Gastroesophageal sphincter (tissue), 3 donors: ENCODE data around the gene CBR4.

Source experiments
- EP300 ChIP-seq: sonication (generic); formaldehyde crosslinking; IDR thresholded peaks from one replicate; pipeline ENCODE4 v1.6.1; 2017; ENCODE audit warnings: antibody characterized with exemption, mild to moderate bottlenecking
- POLR2A ChIP-seq, 2 donors: fragments of 450-650 bp; IDR thresholded peaks; one replicate each; pipeline ENCODE4 v1.6.1; 2017; ENCODE audit warnings: antibody characterized with exemption in 2 of 2, mild to moderate bottlenecking in 2 of 2, moderate library complexity in 1 of 2
- TF ChIP-seq, protein P1 (sequence below), 4 experiments: fragments of 200-600 bp in 2 of 4; fragments of 450-650 bp in 2 of 4; sonication (generic) in 1 of 4; IDR thresholded peaks; one replicate each; pipeline ENCODE4 v1.5.1; 2017 to 2019; ENCODE audit warnings: antibody characterized with exemption in 4 of 4, mild to moderate bottlenecking in 2 of 4, moderate library complexity in 2 of 4

DNA sequence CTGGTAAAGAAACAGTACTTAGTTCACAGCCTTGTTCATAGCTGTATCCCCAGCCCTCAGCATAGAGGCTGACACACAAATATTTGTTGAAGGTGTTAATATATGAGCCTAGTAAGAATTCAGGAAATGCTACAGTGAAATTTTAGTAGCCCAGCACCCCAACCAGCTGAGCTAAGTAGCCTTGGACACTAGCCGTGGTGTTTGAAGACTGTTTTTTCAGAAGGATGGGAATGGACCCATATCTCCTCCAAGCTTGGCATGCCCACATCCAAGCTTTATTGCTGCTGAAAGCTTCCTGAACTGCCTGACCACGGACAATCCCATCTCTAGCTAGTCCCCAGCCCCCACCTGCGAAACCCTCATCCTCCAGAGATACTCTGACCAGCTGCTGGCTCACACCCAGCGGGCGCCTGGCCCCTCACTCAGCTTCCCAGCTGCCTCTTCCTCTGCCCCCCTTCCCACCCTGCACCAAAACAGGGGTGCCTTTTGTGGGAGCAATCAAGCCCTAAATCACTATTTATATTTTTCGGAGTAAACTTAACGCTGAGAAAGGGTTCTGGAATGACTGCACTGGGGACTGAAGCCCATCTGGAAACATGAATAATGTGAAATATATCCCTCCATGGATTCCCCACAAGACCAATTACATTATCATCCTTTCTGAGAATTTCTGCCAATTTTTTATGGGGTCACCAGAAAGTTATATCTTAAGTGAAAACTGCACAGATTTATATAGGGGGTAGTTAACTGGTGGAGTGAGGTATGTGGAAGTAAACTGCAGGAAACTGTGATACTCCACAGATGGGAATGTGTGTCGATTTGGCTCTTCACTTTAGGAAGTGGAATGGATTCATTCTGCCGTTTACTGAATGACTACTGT lies 41.1 kb upstream of the CBR4 start:
- TF ChIP-seq EP300, result no peak
- TF ChIP-seq, protein P1, sequence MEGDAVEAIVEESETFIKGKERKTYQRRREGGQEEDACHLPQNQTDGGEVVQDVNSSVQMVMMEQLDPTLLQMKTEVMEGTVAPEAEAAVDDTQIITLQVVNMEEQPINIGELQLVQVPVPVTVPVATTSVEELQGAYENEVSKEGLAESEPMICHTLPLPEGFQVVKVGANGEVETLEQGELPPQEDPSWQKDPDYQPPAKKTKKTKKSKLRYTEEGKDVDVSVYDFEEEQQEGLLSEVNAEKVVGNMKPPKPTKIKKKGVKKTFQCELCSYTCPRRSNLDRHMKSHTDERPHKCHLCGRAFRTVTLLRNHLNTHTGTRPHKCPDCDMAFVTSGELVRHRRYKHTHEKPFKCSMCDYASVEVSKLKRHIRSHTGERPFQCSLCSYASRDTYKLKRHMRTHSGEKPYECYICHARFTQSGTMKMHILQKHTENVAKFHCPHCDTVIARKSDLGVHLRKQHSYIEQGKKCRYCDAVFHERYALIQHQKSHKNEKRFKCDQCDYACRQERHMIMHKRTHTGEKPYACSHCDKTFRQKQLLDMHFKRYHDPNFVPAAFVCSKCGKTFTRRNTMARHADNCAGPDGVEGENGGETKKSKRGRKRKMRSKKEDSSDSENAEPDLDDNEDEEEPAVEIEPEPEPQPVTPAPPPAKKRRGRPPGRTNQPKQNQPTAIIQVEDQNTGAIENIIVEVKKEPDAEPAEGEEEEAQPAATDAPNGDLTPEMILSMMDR (IDR thresholded peaks at IDR 0.05), result no peak
- TF ChIP-seq POLR2A (IDR thresholded peaks at IDR 0.05), result no peak
